Right lobe of liver (tissue), 4 donors: ENCODE results near the gene NOB1.

Experiments used
- POLR2A ChIP-seq: fragments of 450-650 bp; IDR thresholded peaks from one replicate; pipeline ENCODE4 v1.6.1; 2017; ENCODE audit warnings: antibody characterized with exemption, mild to moderate bottlenecking
- TF ChIP-seq, protein P1 (sequence below), 4 donors: fragments of 200-600 bp in 3 of 4; fragments of 450-650 bp in 1 of 4; IDR thresholded peaks; one replicate each; pipeline versions ENCODE4 v1.5.1 to v1.8.0; 2016 to 2022; ENCODE audit warnings: antibody characterized with exemption in 4 of 4, mild to moderate bottlenecking in 2 of 4
- donor health status: DM: no; HTN: no; CAD: no.
- donor health status: DM: no; HTN: no; CAD: no.
- donor health status: DM: no; HTN: yes; CAD: no.

DNA sequence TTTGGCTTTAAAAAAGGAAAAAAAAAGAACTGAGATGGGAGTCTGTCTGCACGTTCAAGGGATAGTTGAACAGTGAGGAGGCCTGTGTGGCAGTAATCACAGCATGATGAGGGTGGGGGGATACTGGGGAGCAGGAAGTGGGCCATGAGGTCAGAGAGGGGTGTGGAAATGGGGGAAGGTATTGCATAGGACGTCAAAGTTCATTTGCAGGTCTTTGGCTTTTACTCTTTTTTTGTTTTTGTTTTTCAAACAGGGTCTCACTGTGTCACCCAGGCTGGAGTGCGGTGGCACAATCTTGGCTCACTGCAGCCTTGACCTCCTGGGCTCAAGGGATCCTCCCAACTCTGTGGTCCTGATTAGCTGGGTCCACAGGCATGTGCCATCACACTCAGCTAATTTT is 26.4 kb upstream of the NOB1 start:
- TF ChIP-seq, protein P1, sequence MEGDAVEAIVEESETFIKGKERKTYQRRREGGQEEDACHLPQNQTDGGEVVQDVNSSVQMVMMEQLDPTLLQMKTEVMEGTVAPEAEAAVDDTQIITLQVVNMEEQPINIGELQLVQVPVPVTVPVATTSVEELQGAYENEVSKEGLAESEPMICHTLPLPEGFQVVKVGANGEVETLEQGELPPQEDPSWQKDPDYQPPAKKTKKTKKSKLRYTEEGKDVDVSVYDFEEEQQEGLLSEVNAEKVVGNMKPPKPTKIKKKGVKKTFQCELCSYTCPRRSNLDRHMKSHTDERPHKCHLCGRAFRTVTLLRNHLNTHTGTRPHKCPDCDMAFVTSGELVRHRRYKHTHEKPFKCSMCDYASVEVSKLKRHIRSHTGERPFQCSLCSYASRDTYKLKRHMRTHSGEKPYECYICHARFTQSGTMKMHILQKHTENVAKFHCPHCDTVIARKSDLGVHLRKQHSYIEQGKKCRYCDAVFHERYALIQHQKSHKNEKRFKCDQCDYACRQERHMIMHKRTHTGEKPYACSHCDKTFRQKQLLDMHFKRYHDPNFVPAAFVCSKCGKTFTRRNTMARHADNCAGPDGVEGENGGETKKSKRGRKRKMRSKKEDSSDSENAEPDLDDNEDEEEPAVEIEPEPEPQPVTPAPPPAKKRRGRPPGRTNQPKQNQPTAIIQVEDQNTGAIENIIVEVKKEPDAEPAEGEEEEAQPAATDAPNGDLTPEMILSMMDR (IDR thresholded peaks at IDR 0.05) = no peak
- no peak for TF ChIP-seq POLR2A
